GM12801 (cell line): ENCODE results near the gene RPL31.

Source experiments
- CTCF ChIP-seq: IDR thresholded peaks from one replicate; pipeline ENCODE4 v1.5.1; 2011; ENCODE audit warnings: control low read depth; ENCODE audit not compliant: insufficient read length; ENCODE audit errors: extremely low read depth

RPL31 gene

GRCh38 chr2:100989666-100990065 is 12.4 kb upstream of the RPL31 start:
- TF ChIP-seq CTCF = no peak

DNA sequence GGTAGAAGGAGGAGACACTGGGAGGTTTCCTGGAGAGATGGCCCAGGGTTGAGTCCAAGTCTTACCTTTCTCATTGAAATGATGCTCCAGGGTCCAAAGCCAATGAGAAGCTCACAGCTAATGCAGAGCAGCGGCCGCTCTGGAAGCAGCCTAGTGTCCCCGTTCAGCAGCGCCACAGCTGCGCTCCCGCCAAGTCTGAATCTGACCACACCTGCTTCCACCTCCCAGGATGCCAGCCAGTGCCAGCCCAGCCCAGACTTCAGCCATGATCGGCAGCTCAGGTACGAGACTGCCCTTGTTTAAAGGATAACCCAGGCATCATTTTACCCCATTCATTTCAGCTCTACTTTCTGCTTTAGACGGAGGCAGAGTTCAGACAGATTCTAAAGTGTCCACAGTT is 11.9 kb upstream of the RPL31 start:
- no peak for TF ChIP-seq CTCF

DNA sequence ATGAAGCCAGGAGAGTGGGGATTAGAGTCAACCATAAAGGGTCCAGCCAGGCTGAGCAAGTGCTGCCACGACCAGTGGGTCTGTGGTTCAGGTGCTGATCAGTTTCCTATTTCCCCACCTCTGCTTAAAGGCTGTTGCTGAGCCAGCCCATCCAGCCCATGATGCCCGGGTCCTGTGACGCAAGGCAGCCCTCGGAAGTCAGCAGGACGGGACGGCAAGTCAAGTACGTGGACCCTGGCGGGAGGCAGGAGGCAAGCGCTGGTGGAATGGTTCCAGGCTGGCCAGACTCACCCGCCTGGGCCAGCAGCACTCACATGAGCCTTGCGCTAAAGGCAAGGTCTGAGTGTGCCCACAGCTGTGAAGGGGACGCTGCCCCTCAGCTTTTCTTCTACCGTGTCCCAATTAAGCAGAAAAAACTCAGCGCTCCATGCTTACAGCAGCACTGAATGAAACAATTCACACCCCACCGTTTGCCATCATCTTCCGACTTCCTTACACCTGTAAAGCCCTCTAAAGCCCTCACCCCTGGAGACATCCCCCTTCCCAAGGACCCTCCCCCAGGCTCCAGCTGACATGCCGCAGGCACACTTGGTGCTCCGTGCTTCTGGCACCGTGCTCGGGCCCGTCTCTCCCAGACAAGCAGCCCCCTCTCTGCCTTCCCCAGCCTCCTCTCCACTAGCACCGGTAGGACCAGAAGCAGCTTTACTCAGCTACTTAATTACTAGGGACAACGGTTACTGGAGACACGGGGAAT is 11.3 kb upstream of the RPL31 start:
- TF ChIP-seq CTCF = no peak

- no peak for TF ChIP-seq CTCF
These were observed 10.7 kb upstream of the RPL31 start for GRCh38 chr2:100991404-100991773.

GRCh38 chr2:100992262-100992661 is 9.8 kb upstream of the RPL31 start:
- TF ChIP-seq CTCF = no peak

DNA sequence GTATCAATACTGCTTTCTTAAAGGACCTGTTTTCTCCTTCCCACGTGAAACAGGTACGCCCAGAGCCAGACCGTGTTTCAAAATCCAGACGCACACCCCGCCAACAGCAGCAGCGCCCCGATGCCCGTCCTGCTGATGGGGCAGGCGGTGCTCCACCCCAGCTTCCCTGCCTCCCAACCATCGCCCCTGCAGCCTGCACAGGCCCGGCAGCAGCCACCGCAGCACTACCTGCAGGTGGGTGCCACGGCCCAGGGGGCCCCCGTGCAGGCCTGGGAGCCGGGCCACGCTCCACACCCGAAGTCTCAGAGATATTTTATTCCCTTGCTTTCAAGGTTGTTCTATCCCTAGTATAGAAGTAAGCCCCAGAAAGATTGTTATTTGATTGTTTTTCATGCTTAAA is 8.8 kb upstream of the RPL31 start:
- no peak for TF ChIP-seq CTCF

DNA sequence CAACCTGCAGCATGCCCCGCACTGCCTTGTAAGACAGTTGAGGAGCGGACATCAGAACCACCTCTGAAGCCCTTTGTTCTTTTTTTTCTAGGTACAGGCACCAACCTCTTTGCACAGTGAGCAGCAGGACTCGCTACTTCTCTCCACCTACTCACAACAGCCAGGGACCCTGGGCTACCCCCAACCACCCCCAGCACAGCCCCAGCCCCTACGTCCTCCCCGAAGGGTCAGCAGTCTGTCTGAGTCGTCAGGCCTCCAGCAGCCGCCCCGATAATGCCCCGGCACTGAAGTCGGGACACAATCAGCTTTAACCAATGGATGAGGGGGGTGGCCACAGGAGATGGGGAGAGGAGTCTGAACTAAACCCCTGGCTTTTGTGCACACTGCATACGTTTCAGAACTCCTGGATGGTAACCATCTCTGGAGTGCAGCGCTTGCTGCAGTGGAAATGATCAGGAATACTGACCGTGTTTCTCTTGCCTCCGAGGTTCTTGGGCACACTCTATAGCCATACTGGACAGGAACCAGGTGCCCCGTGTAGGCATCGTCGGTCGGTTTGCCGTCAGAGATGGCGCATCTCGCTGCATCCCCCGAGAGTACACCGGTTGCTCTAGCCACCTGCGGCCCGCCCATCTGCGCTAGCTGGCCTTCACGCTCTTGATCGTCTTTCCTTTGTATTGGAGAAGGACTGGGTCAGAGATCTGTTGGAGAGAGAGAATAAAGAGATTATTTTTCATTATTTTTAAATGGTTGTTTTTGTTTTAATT is 6.6 kb upstream of the RPL31 start:
- no peak for TF ChIP-seq CTCF
